GM23338 (cell line): ENCODE results near the gene UROS. TPM values are rescaled to one million over a fixed set of nuclear protein-coding genes. Genes with fewer than 3 reads are reported as not detected.

ENCODE experiments used
- ATAC-seq: fragments of 200-7000 bp; cut with Tn5 transposase; 3 replicates; pipeline ENCODE4 v1.9.1; 2020
- DNase-seq: peaks from one replicate; pipeline ENCODE4 v3.0.0-alpha.2; 2015; ENCODE audit warnings: low spot score
- H2AFZ ChIP-seq: fragments of 200-600 bp; sonication (generic); 2 replicates; pipeline ENCODE4 v1.8.0; 2016; ENCODE audit warnings: antibody characterized with exemption, mild to moderate bottlenecking, moderate library complexity
- H3F3A ChIP-seq: fragments of 200-600 bp; sonication (generic); replicated peaks from 2 replicates; pipeline ENCODE4 v1.8.0; 2017; ENCODE audit warnings: antibody characterized with exemption, mixed run types, low read depth
- H3K27ac ChIP-seq: fragments of 200-600 bp; sonication (generic); 2 replicates; pipeline ENCODE4 v1.6.1; 2016; ENCODE audit warnings: low read depth
- H3K27me3 ChIP-seq: fragments of 200-600 bp; sonication (generic); 2 replicates; pipeline ENCODE4 v1.8.0; 2016; ENCODE audit warnings: mild to moderate bottlenecking, mixed run types, moderate library complexity; ENCODE audit not compliant: insufficient read depth
- H3K36me3 ChIP-seq: fragments of 200-600 bp; sonication (generic); 2 replicates; pipeline ENCODE4 v1.8.0; 2016; ENCODE audit warnings: mild to moderate bottlenecking; ENCODE audit not compliant: insufficient read depth
- H3K4me1 ChIP-seq: fragments of 200-600 bp; sonication (generic); 2 replicates; pipeline ENCODE4 v1.8.0; 2016; ENCODE audit warnings: mild to moderate bottlenecking, moderate library complexity; ENCODE audit not compliant: insufficient read depth
- H3K4me2 ChIP-seq: fragments of 200-600 bp; sonication (generic); 2 replicates; pipeline ENCODE4 v1.7.1; 2017; ENCODE audit warnings: mixed run types
- H3K4me3 ChIP-seq: fragments of 200-600 bp; sonication (generic); 2 replicates; pipeline ENCODE4 v1.6.1; 2016; ENCODE audit warnings: mixed run types
- H3K79me2 ChIP-seq: fragments of 200-600 bp; sonication (generic); replicated peaks from 2 replicates; pipeline ENCODE4 v1.8.0; 2017; ENCODE audit warnings: mild to moderate bottlenecking; ENCODE audit not compliant: insufficient read depth
- H3K9me2 ChIP-seq: fragments of 200-600 bp; sonication (generic); 2 replicates; pipeline ENCODE4 v1.8.0; 2017; ENCODE audit not compliant: insufficient read depth
- H4K20me1 ChIP-seq: fragments of 200-600 bp; sonication (generic); replicated peaks from 2 replicates; pipeline ENCODE4 v1.8.0; 2017; ENCODE audit warnings: mild to moderate bottlenecking; ENCODE audit not compliant: insufficient read depth
- H3K27ac Mint-ChIP-seq: 2 replicates; pipeline ENCODE4 v1.8.0; 2020; ENCODE audit warnings: inconsistent platforms, mild to moderate bottlenecking, moderate library complexity, mixed read lengths
- H3K27me3 Mint-ChIP-seq: 3 replicates; pipeline ENCODE4 v1.8.0; 2022; ENCODE audit warnings: low read depth, mild to moderate bottlenecking, moderate library complexity, mixed read lengths, inconsistent platforms; ENCODE audit not compliant: insufficient read depth, poor library complexity
- H3K36me3 Mint-ChIP-seq: 3 replicates; pipeline ENCODE4 v1.8.0; 2021; ENCODE audit warnings: low read depth, mild to moderate bottlenecking, inconsistent platforms, moderate library complexity, mixed read lengths
- H3K4me1 Mint-ChIP-seq: 3 replicates; pipeline ENCODE4 v1.8.0; 2020; ENCODE audit warnings: mild to moderate bottlenecking, inconsistent platforms, mixed read lengths
- H3K4me3 Mint-ChIP-seq: 3 replicates; pipeline ENCODE4 v1.8.0; 2021; ENCODE audit warnings: moderate library complexity, mild to moderate bottlenecking, inconsistent platforms, mixed read lengths
- H3K9me3 Mint-ChIP-seq: 3 replicates; pipeline ENCODE4 v1.8.0; 2020; ENCODE audit warnings: moderate library complexity, mild to moderate bottlenecking, inconsistent platforms, mixed read lengths
- EZH2phosphoT487 ChIP-seq: fragments of 200-600 bp; sonication (generic); IDR thresholded peaks from one replicate; pipeline ENCODE4 v1.8.1; 2018; ENCODE audit warnings: antibody characterized with exemption; ENCODE audit not compliant: unreplicated experiment
- POLR2AphosphoS5 ChIP-seq: IDR thresholded peaks from 2 replicates; pipeline ENCODE4 v1.6.1; 2016; ENCODE audit warnings: antibody characterized with exemption, low read depth
- STAT1 ChIP-seq: IDR thresholded peaks from one replicate; pipeline ENCODE4 v1.6.1; 2016; ENCODE audit warnings: antibody characterized with exemption; ENCODE audit not compliant: unreplicated experiment
- ZNF331 ChIP-seq: fragments of 250-450 bp; sonication (Bioruptor Pico); IDR thresholded peaks from 2 replicates; pipeline ENCODE4 v1.5.0; 2020; ENCODE audit warnings: low read depth, mild to moderate bottlenecking, moderate library complexity
- polyA plus RNA-seq: library from polyadenylated mRNA; unstranded; fragments of >200 nt; fragmentation: Nextera tagmentation; extraction: Ambion mirVana; gene quantifications from 2 replicates; pipeline ENCODE4 v1.2.1, GENCODE V29; 2016
- total RNA-seq: library from RNA; depleted of rRNA; stranded (reverse); fragments of >200 nt; shearing (Covaris generic); gene quantifications from 2 replicates; pipeline ENCODE4 v1.2.3, GENCODE V29; 2014
- TF ChIP-seq, protein P1 (sequence below): fragments of 250-450 bp; sonication (Bioruptor Pico); IDR thresholded peaks from 2 replicates; pipeline ENCODE4 v1.5.0; 2020; ENCODE audit warnings: mild to moderate bottlenecking, moderate library complexity

UROS gene
- total and polyA plus RNA-seq, 2 experiments from 2014 or later = 41.3 to 43.4 TPM

DNA sequence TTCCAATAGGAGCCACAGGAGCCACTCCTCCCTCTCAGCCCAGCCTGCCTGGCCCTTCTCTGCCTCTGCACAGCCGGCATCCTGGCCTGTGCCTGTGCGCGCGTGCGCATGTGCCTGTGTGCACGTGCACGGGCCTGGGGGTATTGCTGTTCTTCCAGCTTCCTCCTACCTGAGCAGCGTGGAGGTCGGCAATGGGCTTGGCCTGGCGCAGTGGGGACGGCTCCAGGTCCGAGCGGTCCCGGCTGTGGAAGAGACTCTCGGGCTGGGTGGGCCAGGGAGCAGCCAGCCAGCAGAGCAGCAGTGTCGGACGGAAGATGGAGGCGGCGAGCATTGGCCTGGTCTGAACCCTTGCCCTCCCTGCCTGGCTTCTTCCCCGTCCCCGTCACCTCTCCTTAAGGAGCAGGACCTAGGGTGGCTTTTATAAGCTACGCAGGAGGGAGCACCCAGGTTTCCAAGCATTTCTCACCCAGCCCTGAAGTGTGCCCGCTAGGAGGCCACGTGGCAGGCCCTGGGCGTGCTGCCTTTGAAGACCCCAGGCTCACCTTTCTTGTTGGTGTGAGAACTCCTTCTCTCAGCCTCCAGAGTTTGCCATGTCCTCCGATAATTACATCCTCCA, 47.5 kb downstream of the UROS start, which contains the start of gene MMP21:
Gene MMP21, minus strand, starts transcription at position 331 of the 616 bp plus-strand sequence. Its CDS starts 0 bp downstream, at position 331.
- Histone ChIP-seq H3K27ac (no peak within 1 kb of the TSS), H4K20me1 (no peaks in the 10 kb centered on the region), H3K79me2 (no peaks in the 10 kb centered on the region), H2AFZ (no peak within 1 kb of the TSS; the same call in 1 of the 2 replicates), H3K9me2 (no peaks in the 10 kb centered on the region), H3K27me3 (no peaks in the 10 kb centered on the region), H3K36me3 (no peaks in the 10 kb centered on the region), H3F3A (no peaks in the 10 kb centered on the region), H3K4me2 (no peak within 1 kb of the TSS), H3K4me3 (no peak within 1 kb of the TSS), H3K4me1 (no peaks in the 10 kb centered on the region)
- Mint-ChIP-seq H3K27me3 (peaks cover 1% of the 10 kb centered on the region), H3K4me3 (no peak within 1 kb of the TSS), H3K4me1 (no peaks in the 10 kb centered on the region), H3K9me3 (peaks cover 5% of the 10 kb centered on the region; the same call in 2 of the 3 replicates), H3K27ac (no peak within 1 kb of the TSS), H3K36me3 (no peaks in the 10 kb centered on the region; the same call in 2 of the 3 replicates)
- TF ChIP-seq STAT1 (no peak), POLR2AphosphoS5 (no peak), ZNF331 (no peak), EZH2phosphoT487 (no peak)
- TF ChIP-seq, protein P1, sequence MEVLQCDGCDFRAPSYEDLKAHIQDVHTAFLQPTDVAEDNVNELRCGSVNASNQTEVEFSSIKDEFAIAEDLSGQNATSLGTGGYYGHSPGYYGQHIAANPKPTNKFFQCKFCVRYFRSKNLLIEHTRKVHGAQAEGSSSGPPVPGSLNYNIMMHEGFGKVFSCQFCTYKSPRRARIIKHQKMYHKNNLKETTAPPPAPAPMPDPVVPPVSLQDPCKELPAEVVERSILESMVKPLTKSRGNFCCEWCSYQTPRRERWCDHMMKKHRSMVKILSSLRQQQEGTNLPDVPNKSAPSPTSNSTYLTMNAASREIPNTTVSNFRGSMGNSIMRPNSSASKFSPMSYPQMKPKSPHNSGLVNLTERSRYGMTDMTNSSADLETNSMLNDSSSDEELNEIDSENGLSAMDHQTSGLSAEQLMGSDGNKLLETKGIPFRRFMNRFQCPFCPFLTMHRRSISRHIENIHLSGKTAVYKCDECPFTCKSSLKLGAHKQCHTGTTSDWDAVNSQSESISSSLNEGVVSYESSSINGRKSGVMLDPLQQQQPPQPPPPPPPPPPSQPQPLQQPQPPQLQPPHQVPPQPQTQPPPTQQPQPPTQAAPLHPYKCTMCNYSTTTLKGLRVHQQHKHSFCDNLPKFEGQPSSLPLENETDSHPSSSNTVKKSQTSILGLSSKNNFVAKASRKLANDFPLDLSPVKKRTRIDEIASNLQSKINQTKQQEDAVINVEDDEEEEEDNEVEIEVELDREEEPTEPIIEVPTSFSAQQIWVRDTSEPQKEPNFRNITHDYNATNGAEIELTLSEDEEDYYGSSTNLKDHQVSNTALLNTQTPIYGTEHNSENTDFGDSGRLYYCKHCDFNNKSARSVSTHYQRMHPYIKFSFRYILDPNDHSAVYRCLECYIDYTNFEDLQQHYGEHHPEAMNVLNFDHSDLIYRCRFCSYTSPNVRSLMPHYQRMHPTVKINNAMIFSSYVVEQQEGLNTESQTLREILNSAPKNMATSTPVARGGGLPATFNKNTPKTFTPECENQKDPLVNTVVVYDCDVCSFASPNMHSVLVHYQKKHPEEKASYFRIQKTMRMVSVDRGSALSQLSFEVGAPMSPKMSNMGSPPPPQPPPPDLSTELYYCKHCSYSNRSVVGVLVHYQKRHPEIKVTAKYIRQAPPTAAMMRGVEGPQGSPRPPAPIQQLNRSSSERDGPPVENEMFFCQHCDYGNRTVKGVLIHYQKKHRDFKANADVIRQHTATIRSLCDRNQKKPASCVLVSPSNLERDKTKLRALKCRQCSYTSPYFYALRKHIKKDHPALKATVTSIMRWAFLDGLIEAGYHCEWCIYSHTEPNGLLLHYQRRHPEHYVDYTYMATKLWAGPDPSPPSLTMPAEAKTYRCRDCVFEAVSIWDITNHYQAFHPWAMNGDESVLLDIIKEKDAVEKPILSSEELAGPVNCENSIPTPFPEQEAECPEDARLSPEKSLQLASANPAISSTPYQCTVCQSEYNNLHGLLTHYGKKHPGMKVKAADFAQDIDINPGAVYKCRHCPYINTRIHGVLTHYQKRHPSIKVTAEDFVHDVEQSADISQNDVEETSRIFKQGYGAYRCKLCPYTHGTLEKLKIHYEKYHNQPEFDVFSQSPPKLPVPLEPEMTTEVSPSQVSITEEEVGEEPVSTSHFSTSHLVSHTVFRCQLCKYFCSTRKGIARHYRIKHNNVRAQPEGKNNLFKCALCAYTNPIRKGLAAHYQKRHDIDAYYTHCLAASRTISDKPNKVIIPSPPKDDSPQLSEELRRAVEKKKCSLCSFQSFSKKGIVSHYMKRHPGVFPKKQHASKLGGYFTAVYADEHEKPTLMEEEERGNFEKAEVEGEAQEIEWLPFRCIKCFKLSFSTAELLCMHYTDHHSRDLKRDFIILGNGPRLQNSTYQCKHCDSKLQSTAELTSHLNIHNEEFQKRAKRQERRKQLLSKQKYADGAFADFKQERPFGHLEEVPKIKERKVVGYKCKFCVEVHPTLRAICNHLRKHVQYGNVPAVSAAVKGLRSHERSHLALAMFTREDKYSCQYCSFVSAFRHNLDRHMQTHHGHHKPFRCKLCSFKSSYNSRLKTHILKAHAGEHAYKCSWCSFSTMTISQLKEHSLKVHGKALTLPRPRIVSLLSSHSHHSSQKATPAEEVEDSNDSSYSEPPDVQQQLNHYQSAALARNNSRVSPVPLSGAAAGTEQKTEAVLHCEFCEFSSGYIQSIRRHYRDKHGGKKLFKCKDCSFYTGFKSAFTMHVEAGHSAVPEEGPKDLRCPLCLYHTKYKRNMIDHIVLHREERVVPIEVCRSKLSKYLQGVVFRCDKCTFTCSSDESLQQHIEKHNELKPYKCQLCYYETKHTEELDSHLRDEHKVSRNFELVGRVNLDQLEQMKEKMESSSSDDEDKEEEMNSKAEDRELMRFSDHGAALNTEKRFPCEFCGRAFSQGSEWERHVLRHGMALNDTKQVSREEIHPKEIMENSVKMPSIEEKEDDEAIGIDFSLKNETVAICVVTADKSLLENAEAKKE (CRISPR knock-in tag) = no peak
- ATAC-seq = peak; percentile 20
- no peak for DNase-seq
